ENCODE data around the gene FAM174C. TPM values are rescaled to one million over a fixed set of nuclear protein-coding genes. Genes with fewer than 3 reads are reported as not detected.

Gene FAM174C
- polyA plus RNA-seq, 1 donor (not counting 4 experiments of a cell fraction or from before 2014, with no cell fraction given): 18.5 TPM

GRCh38 chr19:1251330-1252220 lies 23.8 kb upstream of the FAM174C start:
- peak overlapping the region; percentile 83 for H3K9ac ChIP-seq (ENCODE audit: control insufficient read depth, extremely low read depth, insufficient read depth, low read length)
- DNase-seq (ENCODE audit: low read depth, low spot score): no peak
- H3K36me3 ChIP-seq (ENCODE audit: control insufficient read depth in 2 of 2, extremely low read depth in 1 of 2, insufficient read depth in 2 of 2, low read length in 2 of 2): peaks cover 19 to 30% of the 10 kb centered on the region in 2 experiments
- no peaks in the 10 kb centered on the region for H3K27me3 ChIP-seq (ENCODE audit: control insufficient read depth, extremely low read depth, insufficient read depth, low read length)
- no peak overlapping the region for H2AFZ ChIP-seq (ENCODE audit: control insufficient read depth, low read length)
- peak overlapping the region; percentile 83 to 87 (median 85) for H3K4me3 ChIP-seq (ENCODE audit: control insufficient read depth in 2 of 3, extremely low read depth in 1 of 3, insufficient read depth in 2 of 3, low read depth in 1 of 3, low read length in 3 of 3)
- peaks cover 9% of the 10 kb centered on the region for H3K4me1 ChIP-seq (ENCODE audit: control insufficient read depth, extremely low read depth, insufficient read depth, low read length)
- TF ChIP-seq CTCF (optimal IDR thresholded peaks at IDR 0.05 in 1 of 3, IDR thresholded peaks at IDR 0.05 in 1 of 3, conservative IDR thresholded peaks at IDR 0.05 in 1 of 3; ENCODE audit: extremely low read depth in 1 of 3, insufficient read depth in 2 of 3, low read length in 3 of 3) (no peak), EZH2 (IDR thresholded peaks at IDR 0.05; ENCODE audit: low read length) (no peak)
- peak overlapping the region; percentile 69 for H3K27ac ChIP-seq (ENCODE audit: control insufficient read depth, insufficient read depth, low read length)
- no peaks in the 10 kb centered on the region for H3K9me1 ChIP-seq (ENCODE audit: control insufficient read depth, extremely low read depth, insufficient read depth, low read length)
- H3K9me3 ChIP-seq (ENCODE audit: control insufficient read depth, low read depth, low read length): no peaks in the 10 kb centered on the region
- FAIRE-seq: no peak
- peaks cover 7% of the 10 kb centered on the region for H4K20me1 ChIP-seq (ENCODE audit: control insufficient read depth, extremely low read depth, insufficient read depth, low read length)
- H3K79me2 ChIP-seq (ENCODE audit: control insufficient read depth, insufficient read depth, low read length): peaks cover 49% of the 10 kb centered on the region
- H3K4me2 ChIP-seq (ENCODE audit: control insufficient read depth, extremely low read depth, insufficient read depth, low read depth, low read length): peak overlapping the region; percentile 81
- dilution Hi-C loops (cut with MboI; ENCODE audit: extremely low pct_ligation_motif_present, low sequenced_read_pairs): no loop called here

DNA sequence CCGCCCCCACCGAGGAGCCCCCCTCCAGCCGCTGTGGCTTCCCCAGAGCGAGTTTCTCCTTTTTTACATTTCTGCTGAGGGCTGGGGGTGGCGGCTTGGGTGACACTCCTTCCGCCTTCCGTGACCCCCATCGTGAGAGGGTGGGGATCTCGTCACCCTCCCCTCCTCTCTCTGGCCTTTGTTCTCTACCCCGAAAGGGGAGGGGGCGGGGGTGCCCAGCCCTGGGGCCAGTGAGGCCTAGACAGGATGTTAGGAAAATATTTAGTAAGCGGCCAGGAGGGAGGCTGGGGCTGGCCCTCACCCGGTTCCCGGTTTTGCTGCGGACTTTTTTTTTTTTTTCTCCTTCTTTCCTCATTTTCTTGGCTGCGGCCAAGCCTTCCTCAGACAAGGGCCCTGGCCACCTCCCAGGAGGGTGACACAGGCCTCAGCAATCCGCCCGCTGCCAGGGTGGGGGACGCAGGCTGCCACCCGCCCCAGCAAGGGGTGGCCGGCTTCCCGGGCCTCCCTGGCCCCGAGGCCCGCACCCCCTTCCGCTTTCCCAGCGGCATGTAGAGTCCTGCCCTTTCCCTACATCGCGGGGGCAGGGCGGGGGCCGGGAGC lies 23.0 kb upstream of the FAM174C start:
- TF ChIP-seq CTCF (optimal IDR thresholded peaks at IDR 0.05 in 1 of 3, IDR thresholded peaks at IDR 0.05 in 1 of 3, conservative IDR thresholded peaks at IDR 0.05 in 1 of 3; ENCODE audit: extremely low read depth in 1 of 3, insufficient read depth in 2 of 3, low read length in 3 of 3) (no peak), EZH2 (IDR thresholded peaks at IDR 0.05; ENCODE audit: low read length) (no peak)
- no peaks in the 10 kb centered on the region for H3K9me1 ChIP-seq (ENCODE audit: control insufficient read depth, extremely low read depth, insufficient read depth, low read length)
- dilution Hi-C loops (cut with MboI; ENCODE audit: extremely low pct_ligation_motif_present, low sequenced_read_pairs): no loop called here
- FAIRE-seq (peak; percentile 48), DNase-seq (ENCODE audit: low read depth, low spot score) (no peak)
- H3K79me2 ChIP-seq (ENCODE audit: control insufficient read depth, insufficient read depth, low read length): peaks cover 55% of the 10 kb centered on the region
- no peaks in the 10 kb centered on the region for H3K9me3 ChIP-seq (ENCODE audit: control insufficient read depth, low read depth, low read length)
- no peak overlapping the region for H2AFZ ChIP-seq (ENCODE audit: control insufficient read depth, low read length)
- H3K36me3 ChIP-seq (ENCODE audit: control insufficient read depth in 2 of 2, extremely low read depth in 1 of 2, insufficient read depth in 2 of 2, low read length in 2 of 2): peaks cover 23 to 37% of the 10 kb centered on the region in 2 experiments
- H3K9ac ChIP-seq (ENCODE audit: control insufficient read depth, extremely low read depth, insufficient read depth, low read length): peak overlapping the region; percentile 83
- peak overlapping the region; percentile 81 for H3K4me2 ChIP-seq (ENCODE audit: control insufficient read depth, extremely low read depth, insufficient read depth, low read depth, low read length)
- peaks cover 11% of the 10 kb centered on the region for H3K4me1 ChIP-seq (ENCODE audit: control insufficient read depth, extremely low read depth, insufficient read depth, low read length)
- H4K20me1 ChIP-seq (ENCODE audit: control insufficient read depth, extremely low read depth, insufficient read depth, low read length): peaks cover 12% of the 10 kb centered on the region
- peak overlapping the region; percentile 83 to 87 (median 85) for H3K4me3 ChIP-seq (ENCODE audit: control insufficient read depth in 2 of 3, extremely low read depth in 1 of 3, insufficient read depth in 2 of 3, low read depth in 1 of 3, low read length in 3 of 3)
- H3K27me3 ChIP-seq (ENCODE audit: control insufficient read depth, extremely low read depth, insufficient read depth, low read length): no peaks in the 10 kb centered on the region
- peak overlapping the region; percentile 69 for H3K27ac ChIP-seq (ENCODE audit: control insufficient read depth, insufficient read depth, low read length)

Data from keratinocyte (primary cell).